Stimulated activated CD8-positive, alpha-beta memory T cell treated with anti-CD3 and anti-CD28 coated beads, Interleukin-15, amount 100 ng/mL, for 4 hours (primary cell): Measurements from ENCODE around the gene CST7.
"Not testable (repeated sequence)": the region's sequence is repeated elsewhere in the genome, so short reads cannot be mapped to it uniquely, and the experiment has no call there.

ENCODE experiments used
- DNase-seq, 2 donors: peaks; one replicate each; pipeline ENCODE4 v3.0.0-alpha.2; 2020; ENCODE audit warnings: low read depth in 2 of 2

CST7 gene

GRCh38 chr20:24986436-24987015, 37.5 kb downstream of the CST7 start:
- DNase-seq = no peak

- DNase-seq = no peak
These were observed 38.2 kb downstream of the CST7 start for GRCh38 chr20:24987244-24987643.

- DNase-seq = no peak
These were observed 39.1 kb downstream of the CST7 start for GRCh38 chr20:24987873-24988835.

GRCh38 chr20:24989162-24989561, 40.1 kb downstream of the CST7 start:
- no peak for DNase-seq

- DNase-seq = no peak
These were observed 41.8 kb downstream of the CST7 start for GRCh38 chr20:24990810-24991252.

GRCh38 chr20:24991897-24992486, 42.9 kb downstream of the CST7 start:
- peak in 1 of 2 donors; percentile 7 for DNase-seq

GRCh38 chr20:24992487-24993205, 43.6 kb downstream of the CST7 start, which contains the start of gene APMAP:
Gene APMAP, minus strand, starts transcription at chr20:24992751. Its CDS starts 63 bp downstream, at chr20:24992688.
- peak; percentile 91 to 93 for DNase-seq

- no peak for DNase-seq
These were observed 44.5 kb downstream of the CST7 start for GRCh38 chr20:24993337-24994185.

- DNase-seq = no peak
These were observed 45.1 kb downstream of the CST7 start for GRCh38 chr20:24994186-24994465.

GRCh38 chr20:24994470-24995368, 45.6 kb downstream of the CST7 start:
- DNase-seq = peak; percentile 45 to 71

GRCh38 chr20:24995741-24996448, 46.8 kb downstream of the CST7 start:
- DNase-seq = no peak

GRCh38 chr20:24996449-24997377, 47.6 kb downstream of the CST7 start:
- DNase-seq = no peak

- DNase-seq = no peak
These were observed 49.1 kb downstream of the CST7 start for GRCh38 chr20:24998121-24998520.

GRCh38 chr20:24998631-24999445, 49.8 kb downstream of the CST7 start:
- DNase-seq = no peak

GRCh38 chr20:24999568-24999967, 50.5 kb downstream of the CST7 start:
- DNase-seq = no peak

GRCh38 chr20:25000268-25000801, 51.3 kb downstream of the CST7 start:
- no peak for DNase-seq

- not testable (repeated sequence) for DNase-seq
These were observed 52.3 kb downstream of the CST7 start for GRCh38 chr20:25001323-25001722.
